Caco-2 (cell line): ENCODE data around the gene FRMD1. TPM values are rescaled to one million over a fixed set of nuclear protein-coding genes. Genes with fewer than 3 reads are reported as not detected.

Experiments used
- BruUV-seq: library from RNA; stranded (reverse); fragments of 400-500 nt; replicated peaks from 2 replicates; lab custom pipeline; 2021; lab: Mats Ljungman, UMichigan
- CTCF ChIA-PET: fragments of 300-600 bp; sonication (Branson Sonifier 250); formaldehyde crosslinking; loops from one replicate; lab custom pipeline; 2022; ENCODE audit warnings: antibody characterized with exemption; lab: Charles Lee
- POLR2A ChIA-PET: fragments of 300-600 bp; sonication (Branson Sonifier 250); formaldehyde crosslinking; loops from one replicate; lab custom pipeline; 2022; ENCODE audit warnings: antibody characterized with exemption; lab: Charles Lee
- DNase-seq, 2 experiments: peaks; one replicate each; pipeline versions ENCODE4 v3.0.0 to v3.0.0-alpha.2; 2020 to 2022
- H3K27me3 ChIP-seq: replicated peaks from 2 replicates; pipeline ENCODE4 v1.6.0; 2011; ENCODE audit warnings: low read length; ENCODE audit not compliant: control insufficient read depth, insufficient read depth
- H3K36me3 ChIP-seq: 2 replicates; pipeline ENCODE4 v1.5.1; 2011; ENCODE audit warnings: low read length; ENCODE audit not compliant: control insufficient read depth, insufficient read depth
- H3K4me1 ChIP-seq: fragments of 250-450 bp; sonication (Bioruptor Pico); 2 replicates; pipeline ENCODE4 v1.5.1; 2020; ENCODE audit warnings: mild to moderate bottlenecking
- H3K4me3 ChIP-seq: 2 replicates; pipeline ENCODE4 v1.5.1; 2011; ENCODE audit warnings: low read depth, mild to moderate bottlenecking, control low read depth, low read length
- H3K9me3 ChIP-seq: fragments of 250-450 bp; sonication (Bioruptor Pico); 2 replicates; pipeline ENCODE4 v1.5.1; 2020; ENCODE audit warnings: mild to moderate bottlenecking, moderate library complexity
- H3K27ac Mint-ChIP-seq: one replicate; pipeline ENCODE4 v1.8.0; 2022; ENCODE audit warnings: mixed read lengths; ENCODE audit not compliant: unreplicated experiment
- H3K27me3 Mint-ChIP-seq: one replicate; pipeline ENCODE4 v1.8.0; 2022; ENCODE audit warnings: mixed read lengths; ENCODE audit not compliant: insufficient read depth, unreplicated experiment
- H3K36me3 Mint-ChIP-seq: one replicate; pipeline ENCODE4 v1.8.0; 2022; ENCODE audit warnings: mild to moderate bottlenecking, mixed read lengths; ENCODE audit not compliant: insufficient read depth, unreplicated experiment
- H3K4me1 Mint-ChIP-seq: one replicate; pipeline ENCODE4 v1.8.0; 2022; ENCODE audit warnings: low read depth, mixed read lengths; ENCODE audit not compliant: unreplicated experiment
- H3K4me3 Mint-ChIP-seq: one replicate; pipeline ENCODE4 v1.8.0; 2022; ENCODE audit warnings: mild to moderate bottlenecking, moderate library complexity, mixed read lengths; ENCODE audit not compliant: unreplicated experiment
- H3K9me3 Mint-ChIP-seq: one replicate; pipeline ENCODE4 v1.8.0; 2022; ENCODE audit warnings: mixed read lengths; ENCODE audit not compliant: unreplicated experiment
- CTCF ChIP-seq, 2 experiments: fragments of 200-600 bp in 1 of 2; IDR thresholded peaks; 1 replicate in 1 of 2; 2 replicates in 1 of 2; pipeline versions ENCODE4 v1.5.1 to v1.8.0; 2011 to 2022; ENCODE audit warnings: antibody characterized with exemption in 1 of 2, control low read depth in 1 of 2, inconsistent platforms in 1 of 2, low read depth in 1 of 2, low read length in 1 of 2, mild to moderate bottlenecking in 1 of 2, moderate library complexity in 1 of 2; ENCODE audit not compliant: insufficient read depth in 1 of 2, severe bottlenecking in 1 of 2, unreplicated experiment in 1 of 2
- intact Hi-C: fragments of 100-400 bp; cut with micrococcal nuclease; formaldehyde crosslinking; loops from one replicate; pipeline ENCODE4 v1.10.0; 2022; ENCODE audit not compliant: unreplicated experiment
- total RNA-seq: library from RNA; stranded (reverse); gene quantifications from 2 replicates; pipeline ENCODE4 v1.2.3, GENCODE V29; 2022

The FRMD1 gene
- total RNA-seq, 1 experiment from 2014 or later = 0.14 TPM

GRCh38 chr6:168044521-168045130 lies 34.4 kb downstream of the FRMD1 start:
- ChIA-PET CTCF (interaction anchor here (0.6 to 0.9 kb wide), 3 partner anchors 74 to 150 kb away, joined by 3 read pairs; no protein-coding TSS in a partner anchor), POLR2A (no interaction called here)
- peaks cover 14% of the 10 kb centered on the region for H3K9me3 Mint-ChIP-seq
- Histone ChIP-seq H3K27me3 (no peaks in the 10 kb centered on the region), H3K4me3 (no peak overlapping the region), H3K4me1 (no peaks in the 10 kb centered on the region), H3K9me3 (peaks cover 14% of the 10 kb centered on the region), H3K36me3 (no peaks in the 10 kb centered on the region)
- TF ChIP-seq CTCF (IDR thresholded peaks at IDR 0.05; ENCODE audit: insufficient read depth in 1 of 2, low read depth in 1 of 2, low read length in 1 of 2, severe bottlenecking in 1 of 2, unreplicated experiment in 1 of 2) = no peak
- BruUV-seq = no TSS peak
- no peak for DNase-seq
- H3K4me1 Mint-ChIP-seq = no peaks in the 10 kb centered on the region
- H3K36me3 Mint-ChIP-seq = no peaks in the 10 kb centered on the region
- no peaks in the 10 kb centered on the region for H3K27me3 Mint-ChIP-seq
- intact Hi-C loops = no loop called here
- no peak overlapping the region for H3K4me3 Mint-ChIP-seq
- no peak overlapping the region for H3K27ac Mint-ChIP-seq

GRCh38 chr6:168043848-168044415 lies 35.1 kb downstream of the FRMD1 start:
- no peak overlapping the region for H3K4me3 Mint-ChIP-seq
- H3K4me1 Mint-ChIP-seq = no peaks in the 10 kb centered on the region
- intact Hi-C loops = no loop called here
- H3K36me3 Mint-ChIP-seq = no peaks in the 10 kb centered on the region
- no peaks in the 10 kb centered on the region for H3K4me1 ChIP-seq
- peaks cover 14% of the 10 kb centered on the region for H3K9me3 Mint-ChIP-seq
- no peak for TF ChIP-seq CTCF (IDR thresholded peaks at IDR 0.05; ENCODE audit: insufficient read depth in 1 of 2, low read depth in 1 of 2, low read length in 1 of 2, severe bottlenecking in 1 of 2, unreplicated experiment in 1 of 2)
- peaks cover 19% of the 10 kb centered on the region for H3K9me3 ChIP-seq
- ChIA-PET POLR2A (no interaction called here), CTCF (no interaction called here)
- no peak overlapping the region for H3K27ac Mint-ChIP-seq
- H3K4me3 ChIP-seq = no peak overlapping the region
- no peaks in the 10 kb centered on the region for H3K27me3 ChIP-seq
- H3K27me3 Mint-ChIP-seq = no peaks in the 10 kb centered on the region
- no peaks in the 10 kb centered on the region for H3K36me3 ChIP-seq
- no peak for DNase-seq
- no TSS peak for BruUV-seq

- Histone ChIP-seq H3K36me3 (no peaks in the 10 kb centered on the region), H3K4me3 (no peak overlapping the region), H3K4me1 (no peaks in the 10 kb centered on the region), H3K9me3 (peaks cover 24% of the 10 kb centered on the region), H3K27me3 (no peaks in the 10 kb centered on the region)
- Mint-ChIP-seq H3K9me3 (peaks cover 17% of the 10 kb centered on the region), H3K27ac (no peak overlapping the region), H3K4me3 (no peak overlapping the region), H3K36me3 (no peaks in the 10 kb centered on the region), H3K27me3 (no peaks in the 10 kb centered on the region), H3K4me1 (no peaks in the 10 kb centered on the region)
- ChIA-PET CTCF (no interaction called here), POLR2A (no interaction called here)
- no peak for TF ChIP-seq CTCF (IDR thresholded peaks at IDR 0.05; ENCODE audit: insufficient read depth in 1 of 2, low read depth in 1 of 2, low read length in 1 of 2, severe bottlenecking in 1 of 2, unreplicated experiment in 1 of 2)
- no TSS peak for BruUV-seq
- intact Hi-C loops = no loop called here
- no peak for DNase-seq
These were observed 35.7 kb downstream of the FRMD1 start for GRCh38 chr6:168043193-168043847.
